Midbrain (tissue), 1 donor: ENCODE measurements around the gene GRAMD2A.
"Not testable (repeated sequence)": the region's sequence is repeated elsewhere in the genome, so short reads cannot be mapped to it uniquely, and the experiment has no call there.

Source experiments
- DNase-seq: peaks from one replicate; lab custom pipeline; 2025; lab: John Stamatoyannopoulos, UW

The GRAMD2A gene

DNA sequence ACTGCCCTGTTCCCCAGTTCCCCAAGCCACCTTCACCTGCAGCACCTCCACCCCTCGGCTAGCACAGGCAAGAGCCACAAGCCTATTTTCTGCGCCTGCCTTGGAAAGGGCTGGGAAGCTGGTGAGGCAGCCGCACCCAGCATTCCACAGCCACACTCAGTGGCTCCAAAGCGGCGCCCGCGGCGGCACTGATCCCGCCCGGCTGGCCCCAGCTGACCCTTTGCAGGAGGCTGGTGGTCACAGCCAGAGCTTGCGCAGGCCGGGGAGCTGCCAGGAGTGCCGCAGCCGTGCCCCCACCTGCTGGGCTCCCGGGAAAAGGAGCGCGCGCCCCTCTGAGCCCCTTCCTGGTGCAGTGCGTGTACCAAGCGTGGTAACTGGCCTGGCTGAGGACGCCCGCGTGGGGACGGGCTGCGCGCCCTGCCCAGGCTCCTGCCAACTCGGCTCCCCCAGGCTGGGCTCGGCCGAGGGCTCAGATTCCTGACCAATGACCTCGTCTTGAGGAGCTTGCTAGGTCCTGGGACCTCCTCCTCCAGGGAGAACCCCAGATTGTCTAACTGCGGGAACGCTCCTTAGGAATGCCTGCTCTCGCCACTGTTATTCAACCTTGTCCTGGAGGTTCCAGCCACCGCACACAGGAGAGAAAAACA lies 13.3 kb downstream of the GRAMD2A start:
- DNase-seq, result no peak

DNA sequence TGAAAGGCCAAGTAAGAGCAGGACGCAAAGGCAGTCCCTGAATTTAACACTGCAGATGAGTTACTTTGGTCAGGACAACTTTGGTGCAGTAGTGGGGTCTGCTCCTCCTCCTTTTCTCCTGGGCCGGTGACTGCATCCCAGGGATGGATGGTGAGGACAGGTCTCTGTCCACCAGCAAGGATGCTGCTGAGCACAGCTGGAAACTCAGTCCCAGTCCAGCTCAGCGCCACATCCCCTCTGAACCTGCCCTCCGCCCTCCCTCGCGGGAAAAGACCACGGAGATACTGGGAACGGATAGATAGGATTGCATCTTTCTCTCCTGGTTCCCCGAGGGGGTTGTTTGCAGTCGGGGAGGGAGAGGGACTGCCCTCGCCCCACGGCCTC lies 13.8 kb downstream of the GRAMD2A start:
- DNase-seq, result no peak

DNA sequence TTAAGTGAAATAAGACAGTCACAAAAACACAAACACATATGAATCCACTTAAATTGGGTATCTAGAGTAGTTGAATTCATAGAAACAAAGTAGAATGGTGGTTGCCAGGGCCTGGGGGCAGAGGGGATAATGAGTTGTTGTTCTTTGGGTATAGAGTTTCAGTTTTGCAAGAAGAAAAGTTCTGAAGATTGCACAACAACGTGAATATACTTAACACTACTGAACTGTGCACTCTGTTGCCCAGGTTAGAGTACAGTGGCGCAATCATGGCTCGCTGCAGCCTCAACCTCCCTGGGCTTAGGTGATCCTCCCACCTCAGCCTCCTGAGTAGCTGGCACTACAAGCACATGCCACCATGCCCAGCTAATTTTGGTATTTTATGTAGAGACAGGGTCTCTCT lies 14.9 kb downstream of the GRAMD2A start:
- DNase-seq, result no peak

DNA sequence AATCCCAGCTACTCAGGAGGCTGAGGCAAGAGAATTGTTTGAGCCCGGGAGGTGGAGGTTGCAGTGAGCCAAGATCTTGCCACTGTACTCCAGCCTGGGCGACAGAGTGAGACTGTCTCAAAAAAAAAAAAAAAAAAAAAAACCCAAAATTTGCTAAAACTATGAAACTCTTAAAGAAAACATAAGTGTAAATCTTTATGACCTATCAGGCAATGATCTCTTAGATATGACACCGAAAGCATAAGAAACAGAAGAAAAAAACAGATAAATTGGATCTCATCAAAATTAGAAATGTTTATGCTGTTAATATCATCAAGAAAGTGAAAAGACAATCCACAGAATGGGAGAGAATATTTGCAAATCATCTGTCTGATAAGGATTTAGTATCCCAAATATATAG lies 15.3 kb downstream of the GRAMD2A start:
- DNase-seq, result no peak

DNA sequence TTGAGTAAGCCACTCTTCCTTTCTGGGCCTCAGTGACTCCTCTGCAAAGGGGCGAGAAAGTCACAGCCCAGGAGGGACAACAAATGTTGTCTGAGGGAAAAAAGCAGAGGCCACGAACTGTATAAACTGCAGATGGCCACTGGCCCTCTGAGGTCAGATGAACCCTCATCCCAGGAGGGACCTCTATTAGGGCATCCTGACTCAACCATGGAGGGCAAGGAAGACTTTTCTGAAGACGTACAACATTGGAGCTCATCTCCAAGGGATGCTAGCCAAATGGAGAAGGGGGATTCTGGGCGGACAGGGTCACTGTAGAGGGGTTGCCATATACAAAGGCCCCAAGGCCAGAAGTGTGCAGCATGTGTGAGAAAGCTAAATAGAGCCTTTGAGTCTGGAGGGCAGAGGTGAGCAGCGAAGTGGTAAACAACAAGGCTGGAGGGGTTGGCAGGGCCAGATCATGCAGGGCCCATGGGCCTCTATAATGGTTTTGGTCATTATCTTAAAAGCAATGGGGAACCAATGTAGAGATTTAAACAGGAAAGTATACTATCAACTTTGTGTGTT lies 16.7 kb downstream of the GRAMD2A start:
- DNase-seq, result no peak

DNA sequence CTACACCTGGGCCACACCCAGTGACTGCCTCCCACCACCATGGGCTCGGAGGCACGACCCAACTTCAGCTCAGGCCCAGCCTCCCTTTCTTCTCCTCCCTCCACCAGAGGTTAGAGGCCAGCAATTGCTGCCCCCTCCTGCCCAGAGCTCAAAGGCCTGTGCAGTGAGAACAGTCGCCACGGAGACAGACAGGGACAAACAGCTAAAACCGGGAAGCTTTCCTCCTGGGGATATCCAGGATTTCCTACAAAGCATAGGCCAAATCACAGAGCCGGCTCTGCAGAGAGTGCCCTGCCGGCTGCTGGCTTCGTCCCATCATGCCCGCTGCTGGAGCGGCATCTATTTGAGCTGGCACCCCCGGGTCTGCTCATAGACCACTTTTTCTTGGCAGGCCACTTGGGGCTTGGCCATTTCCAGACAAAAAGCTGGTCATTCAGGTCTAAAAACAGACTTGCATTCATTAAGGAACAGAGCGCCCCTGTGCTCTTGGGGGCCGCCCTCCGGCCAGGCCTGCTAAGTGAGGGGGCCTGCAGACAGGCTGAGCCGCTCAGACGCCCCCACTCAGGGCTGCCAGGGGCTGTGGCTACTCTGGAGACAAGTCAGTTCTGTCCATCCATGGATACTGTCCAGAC lies 17.5 kb downstream of the GRAMD2A start:
- peak; percentile 88 for DNase-seq

DNA sequence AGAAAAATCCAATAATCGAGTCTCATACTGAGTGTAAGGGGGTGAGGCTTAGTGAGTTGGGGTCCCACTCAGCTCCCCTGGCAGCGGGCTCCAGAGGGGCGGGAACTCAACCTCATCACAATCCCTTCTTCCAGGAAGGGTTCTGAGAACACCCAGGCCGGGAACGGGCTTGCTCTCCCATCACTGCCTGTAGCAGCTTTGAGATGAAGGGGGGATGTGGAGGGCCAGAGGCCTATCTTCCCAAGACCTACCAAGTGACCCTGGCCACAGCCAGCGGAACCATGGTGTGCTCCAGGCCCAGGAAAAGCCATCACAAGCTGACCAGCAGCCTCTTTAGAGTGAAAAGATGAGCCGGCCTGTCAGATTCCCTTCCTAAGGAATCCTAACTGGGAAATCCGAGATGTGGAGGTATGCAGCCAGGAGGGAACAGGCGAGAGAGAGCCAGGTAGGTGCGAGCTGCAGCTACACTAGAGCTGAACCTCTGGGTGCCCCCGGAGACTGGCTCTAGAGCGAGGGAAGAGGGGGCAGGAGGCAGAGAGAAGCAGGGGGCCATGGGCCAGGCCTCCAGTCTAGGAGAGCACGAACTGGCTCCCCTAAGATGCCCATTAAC lies 18.5 kb downstream of the GRAMD2A start:
- DNase-seq, result no peak

DNA sequence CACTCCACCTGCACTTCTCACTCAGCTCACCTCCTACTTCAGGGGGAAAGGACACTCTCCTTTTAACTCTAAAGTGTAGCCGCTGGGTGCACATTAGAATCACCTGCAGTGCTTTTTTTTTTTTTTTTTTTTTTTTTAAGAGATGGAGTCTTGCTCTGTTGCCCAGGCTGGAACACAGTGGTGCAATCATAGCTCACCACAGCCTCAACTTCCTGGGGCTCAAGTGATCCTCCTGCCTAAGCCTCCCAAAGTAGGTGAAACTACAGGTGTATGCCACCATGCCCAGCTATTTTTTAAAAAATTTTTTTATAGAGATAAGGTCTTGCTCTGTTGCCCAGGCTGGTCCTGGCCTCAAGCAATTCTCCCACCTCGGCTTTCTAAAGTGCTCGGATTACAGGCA lies 20.8 kb downstream of the GRAMD2A start:
- no peak for DNase-seq

DNA sequence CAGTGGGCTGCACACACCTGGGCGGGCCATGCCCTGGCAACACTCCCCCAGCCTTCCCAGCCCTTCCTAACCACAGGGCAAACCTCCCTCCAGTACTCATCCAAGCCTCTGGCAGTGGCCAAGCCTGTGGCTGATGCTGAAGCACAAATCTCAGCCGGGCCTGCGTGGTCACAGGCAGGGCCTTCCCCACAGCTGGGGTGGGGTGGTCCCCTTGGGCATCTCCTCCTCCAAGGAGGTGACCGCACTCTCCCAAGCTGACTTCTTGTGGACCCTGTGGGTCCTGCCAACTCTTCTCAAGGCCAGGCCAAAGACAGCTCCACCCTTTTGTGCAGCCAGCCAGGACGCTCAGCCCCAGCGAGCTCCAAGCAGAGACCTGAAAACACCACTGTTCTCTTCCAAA lies 21.4 kb downstream of the GRAMD2A start:
- peak; percentile 8 for DNase-seq

DNA sequence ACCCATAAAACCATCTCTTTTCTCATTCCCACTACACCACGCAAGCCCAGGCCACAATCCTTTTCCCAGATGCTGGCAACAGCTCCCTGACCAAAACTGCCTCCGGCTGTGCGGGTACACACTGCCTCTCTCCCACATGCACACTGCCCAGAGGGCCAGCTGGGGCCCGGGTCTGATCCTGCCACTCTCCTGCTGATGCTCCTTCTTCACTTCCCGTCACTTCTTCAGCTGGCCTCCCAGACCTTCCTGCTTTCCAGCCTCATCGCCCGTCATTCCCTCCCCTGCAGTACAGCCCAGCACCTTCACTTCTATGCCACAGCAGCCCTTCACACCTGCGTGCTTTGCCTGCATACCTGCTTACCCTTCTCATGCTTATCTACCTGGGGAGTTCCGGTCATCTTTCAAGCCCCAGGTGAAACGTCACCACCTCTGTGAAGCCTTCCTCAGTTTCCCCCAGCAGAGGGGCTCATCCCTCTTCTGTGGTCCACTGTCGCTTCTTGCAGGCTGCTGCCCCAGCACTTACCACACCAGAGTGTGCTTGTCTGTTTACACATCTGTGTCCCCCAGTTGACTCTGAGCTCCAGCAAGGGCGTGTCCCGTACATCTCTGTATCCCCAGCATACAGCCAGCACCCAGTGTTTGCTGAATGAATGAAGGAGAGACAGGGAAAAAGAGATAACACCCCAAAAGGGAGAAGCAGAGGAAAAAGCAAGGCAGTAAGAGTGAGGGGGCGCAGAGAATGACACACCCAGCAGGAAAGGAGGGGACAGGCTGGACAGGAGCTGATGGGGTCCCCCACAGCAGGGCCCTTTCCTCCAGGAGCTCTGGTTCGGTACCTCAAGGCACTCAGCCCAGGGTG lies 22.2 kb downstream of the GRAMD2A start:
- no peak for DNase-seq

DNA sequence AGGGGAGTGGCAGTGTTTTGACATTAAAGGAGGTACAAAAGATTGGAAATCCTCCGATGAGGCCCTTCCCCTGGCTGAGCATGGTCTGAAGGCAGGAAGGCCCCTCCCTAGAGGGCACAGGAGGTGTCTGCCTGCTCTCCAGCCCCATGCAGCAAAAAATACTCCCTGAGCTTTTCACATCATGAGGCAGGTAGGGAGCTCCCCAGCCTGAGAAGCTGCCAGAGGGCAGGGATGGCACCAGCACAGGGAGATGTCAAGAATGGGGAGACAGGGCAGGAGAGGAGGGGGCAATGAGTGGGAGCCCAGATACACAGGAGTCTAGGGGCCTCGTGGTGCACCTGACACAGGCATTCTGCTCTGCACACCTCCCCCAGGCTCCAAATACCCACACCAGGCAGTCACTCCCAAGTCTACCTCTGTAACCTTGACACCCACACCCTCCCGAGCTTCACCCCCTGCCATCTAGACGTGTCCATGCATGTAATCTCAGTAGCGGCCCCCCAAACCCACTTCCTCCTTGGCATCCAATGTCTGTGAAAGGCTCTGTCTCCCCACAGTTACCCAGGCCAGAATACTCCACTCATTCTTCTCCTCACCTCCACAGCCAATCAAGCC lies 22.9 kb downstream of the GRAMD2A start:
- no peak for DNase-seq

DNA sequence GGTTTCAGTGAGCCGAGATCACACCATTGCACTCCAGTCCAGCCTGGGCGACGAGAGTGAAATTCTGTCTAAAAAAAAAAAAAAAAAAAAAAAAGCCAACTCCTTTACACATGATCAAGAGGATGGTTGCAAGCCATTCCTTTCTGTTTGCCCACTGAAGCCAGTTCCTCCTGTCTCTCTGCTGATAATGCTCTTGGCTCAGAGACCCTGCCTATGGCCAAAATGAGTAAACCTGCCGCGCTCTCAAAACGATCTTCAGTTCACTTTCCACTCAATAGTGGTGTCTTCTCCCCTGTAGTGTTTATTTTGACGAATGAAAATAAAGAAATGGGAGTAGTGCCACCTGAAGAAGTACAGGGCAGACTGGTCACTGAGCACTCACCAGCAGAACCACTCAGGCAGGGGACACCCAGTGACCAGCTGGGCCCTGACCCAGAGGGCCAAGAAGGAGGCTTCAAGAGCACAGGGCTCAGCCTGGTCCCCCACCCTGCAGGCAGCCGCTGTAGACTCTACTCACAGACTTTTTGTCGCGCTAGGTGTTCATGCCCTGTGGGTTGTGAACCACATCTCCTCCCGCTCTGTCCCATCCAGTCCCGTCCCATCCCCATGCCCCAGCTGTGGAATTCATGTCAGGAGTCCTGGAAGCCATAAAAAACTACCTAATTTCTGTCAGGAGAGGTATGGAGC lies 23.6 kb downstream of the GRAMD2A start:
- DNase-seq, result no peak

DNA sequence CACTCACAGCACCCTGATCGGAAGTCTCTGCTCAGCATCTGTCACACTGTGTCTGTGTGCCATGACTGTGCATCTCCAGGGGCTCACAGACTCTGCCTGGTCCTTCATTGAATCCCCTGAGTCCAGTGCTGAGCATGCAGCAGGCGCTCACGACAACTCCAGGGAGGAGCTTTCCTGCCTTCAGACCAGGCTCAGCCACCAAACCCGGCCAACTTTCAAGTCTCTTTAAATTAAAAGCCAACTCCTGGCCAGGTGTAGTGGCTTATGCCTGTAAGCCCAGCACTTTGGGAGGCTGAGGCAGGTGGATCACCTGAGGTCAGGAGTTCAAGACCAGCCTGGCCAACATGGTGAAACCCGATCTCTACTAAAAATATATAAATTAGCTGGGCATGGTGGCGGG lies 24.2 kb downstream of the GRAMD2A start:
- no peak for DNase-seq

DNA sequence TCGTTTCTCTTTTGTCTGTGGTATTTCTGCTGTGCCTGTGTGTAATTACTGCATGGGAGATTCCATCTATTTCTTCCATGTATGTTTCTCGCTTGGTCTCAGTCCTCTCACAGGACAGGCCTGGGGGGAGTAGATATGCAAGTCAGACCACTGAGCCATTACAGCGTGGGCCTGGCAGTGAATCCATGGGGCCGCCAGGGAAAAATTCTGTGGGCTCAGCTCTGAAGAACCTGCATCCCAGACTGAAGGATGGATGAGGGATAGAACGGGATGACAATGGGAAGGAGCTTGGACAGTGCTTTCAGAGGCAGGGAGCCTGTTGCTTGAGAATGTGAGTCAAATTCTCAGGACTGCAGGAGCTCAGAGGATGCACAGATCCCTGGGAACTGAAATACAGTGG lies 24.8 kb downstream of the GRAMD2A start:
- DNase-seq, result no peak

DNA sequence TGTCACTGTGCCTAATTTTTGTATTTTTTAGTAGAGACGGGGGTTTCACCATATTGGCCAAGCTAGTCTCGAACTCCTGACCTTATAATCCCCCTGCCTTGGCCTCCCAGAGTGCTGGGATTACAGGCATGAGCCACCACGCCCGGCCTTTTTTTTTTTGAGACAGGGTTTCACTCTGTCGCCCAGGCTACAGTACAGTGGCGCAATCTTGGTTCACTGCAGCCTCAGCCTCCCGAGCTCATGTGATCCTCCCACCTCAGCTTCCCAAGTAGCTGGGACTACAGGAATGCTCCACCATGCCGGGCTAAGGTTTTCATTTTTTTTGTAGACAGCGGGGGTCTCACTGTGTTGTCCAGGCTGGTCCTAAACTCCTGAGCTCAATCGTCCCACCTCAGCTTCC lies 25.6 kb downstream of the GRAMD2A start:
- DNase-seq, result not testable (repeated sequence)

DNA sequence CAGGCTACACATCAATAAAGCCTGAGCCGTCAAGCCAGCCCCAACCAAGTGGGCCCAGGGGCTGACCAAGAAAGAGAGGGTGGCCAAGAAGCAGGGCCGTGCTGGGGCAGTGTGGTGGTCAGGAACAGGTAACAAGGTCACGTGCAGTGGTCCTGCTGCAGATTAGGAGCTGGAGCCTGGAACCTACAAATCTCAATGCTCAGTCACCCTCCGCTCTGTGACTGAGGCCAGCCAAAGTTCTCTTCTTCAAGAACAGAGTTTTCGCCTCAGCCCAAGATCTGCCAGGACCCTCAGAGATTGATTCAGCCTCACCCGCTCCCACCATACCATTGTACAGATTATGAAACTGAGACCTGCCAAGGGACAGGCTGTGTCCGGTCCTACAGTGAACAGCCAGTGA lies 26.9 kb downstream of the GRAMD2A start:
- no peak for DNase-seq

DNA sequence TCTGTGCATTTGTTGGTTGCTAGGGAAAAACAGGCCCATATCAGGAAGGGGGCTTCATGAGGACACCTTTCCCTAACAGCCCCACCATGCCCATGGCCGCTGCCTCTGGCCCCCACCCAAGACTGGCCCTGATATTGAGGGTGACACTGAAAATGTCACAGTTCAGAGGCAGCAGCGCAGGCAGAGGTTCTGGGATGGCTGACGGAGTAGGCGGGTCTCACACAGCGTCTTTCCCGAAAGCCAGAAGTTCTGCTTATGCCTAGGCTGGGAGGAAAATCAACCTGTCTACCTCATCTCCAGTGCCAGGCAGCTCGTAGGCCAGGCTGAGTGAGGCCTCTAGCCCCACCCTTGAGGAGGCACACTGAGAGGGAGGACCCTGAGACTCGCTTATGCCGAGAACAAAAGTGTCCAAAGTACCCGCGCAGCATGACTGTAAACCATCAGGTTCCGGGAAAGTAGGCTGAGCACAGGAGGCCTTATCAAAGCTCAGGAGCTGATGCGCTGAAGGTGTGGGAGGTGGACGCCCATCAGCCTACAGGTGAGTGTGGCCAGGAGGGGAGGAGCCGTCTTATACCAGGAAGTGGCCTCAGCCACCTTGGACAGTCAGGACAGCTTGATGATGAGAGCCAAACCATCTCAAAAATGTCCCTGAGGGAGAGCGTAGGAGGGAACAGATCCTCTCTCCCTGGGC lies 27.5 kb downstream of the GRAMD2A start:
- DNase-seq, result no peak

DNA sequence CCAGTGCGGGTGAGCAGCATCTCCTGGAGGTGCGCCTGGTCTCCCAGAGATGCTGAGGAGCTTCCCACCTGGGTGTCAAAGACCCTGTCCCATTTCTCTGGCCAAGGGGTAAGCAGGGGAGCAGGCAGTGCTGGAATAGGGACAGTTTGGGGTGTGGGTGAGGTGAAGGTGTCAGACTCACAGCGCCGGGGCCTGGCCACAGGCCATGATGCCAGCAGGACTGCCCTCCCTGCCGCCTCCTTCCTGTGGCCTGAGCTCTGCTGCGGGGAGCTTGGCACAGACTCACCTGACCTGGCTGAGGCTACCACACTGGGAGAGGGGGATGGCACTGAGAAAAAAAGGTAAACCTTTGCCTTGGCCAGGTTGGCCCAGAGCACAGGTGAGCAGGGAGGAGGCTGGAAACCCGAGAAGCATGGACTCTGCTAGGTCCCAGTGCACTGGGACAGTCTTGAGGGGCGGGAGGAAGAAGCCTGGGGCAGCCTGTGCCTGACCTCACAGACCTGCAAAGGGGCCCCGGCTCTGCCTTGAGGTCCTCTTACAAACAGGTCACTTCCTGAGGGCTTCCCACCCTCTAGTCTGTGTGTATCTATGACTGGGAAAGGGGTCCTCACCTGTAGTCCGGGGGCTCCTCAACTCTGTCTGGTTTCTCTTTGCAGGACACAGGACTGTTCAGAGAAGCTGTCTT lies 28.2 kb downstream of the GRAMD2A start:
- no peak for DNase-seq

DNA sequence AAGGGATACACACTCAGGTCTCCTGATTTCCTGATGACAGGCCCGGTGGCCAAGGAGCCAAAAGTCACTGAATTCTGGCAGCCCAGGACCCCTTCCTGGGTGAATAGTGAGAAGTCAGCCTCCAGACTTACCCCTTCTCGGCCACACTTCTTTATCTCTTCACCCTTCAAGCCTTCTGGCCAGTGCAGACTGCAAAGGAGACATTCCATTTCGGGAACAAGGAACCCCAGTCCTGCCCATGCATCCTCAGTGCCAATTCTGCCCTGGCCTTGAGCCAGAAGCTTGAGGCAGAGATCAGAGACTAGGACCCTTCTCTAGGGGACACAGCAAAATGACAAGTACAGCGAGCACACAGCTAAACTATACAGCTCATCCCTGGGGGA lies 28.8 kb downstream of the GRAMD2A start:
- DNase-seq, result no peak

DNA sequence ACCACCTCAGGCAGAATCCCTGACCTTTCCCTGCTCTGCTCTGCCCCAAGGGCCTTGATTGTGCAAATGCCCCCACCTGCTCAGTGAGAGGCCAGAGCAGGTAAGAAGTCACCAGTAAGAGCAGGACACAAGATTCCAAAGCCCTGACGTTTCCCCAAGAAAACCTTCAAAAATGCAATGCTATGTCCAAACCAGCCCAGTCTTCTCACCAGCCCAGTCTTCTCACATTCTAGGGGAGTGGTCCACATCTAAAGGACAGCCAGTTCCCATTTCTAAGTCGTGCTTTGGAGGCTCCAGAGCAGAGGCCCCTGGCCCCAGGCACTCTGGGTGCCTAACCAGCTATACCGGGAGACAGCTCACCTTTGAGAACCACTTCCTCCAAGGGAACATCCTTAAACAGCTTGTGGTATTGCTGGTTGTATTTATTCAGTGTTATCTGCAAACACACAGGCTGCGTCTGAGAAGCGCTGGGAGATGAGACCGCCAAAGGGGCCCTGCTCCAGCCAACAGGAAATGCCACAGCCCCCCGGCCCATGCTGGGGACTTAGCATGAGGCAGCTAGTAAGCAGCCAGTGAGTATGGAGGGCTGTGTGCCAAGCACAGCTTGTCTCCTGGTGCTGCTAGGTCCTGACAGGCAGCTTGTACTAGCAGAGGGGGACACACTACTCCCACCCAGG lies 29.3 kb downstream of the GRAMD2A start:
- no peak for DNase-seq
